SK-N-MC (cell line): Measurements from ENCODE around the gene DAAM1.

Experiments used
- EZH2 ChIP-seq: fragments of 200-600 bp; sonication (generic); IDR thresholded peaks from one replicate; pipeline ENCODE4 v1.6.1; 2017; ENCODE audit warnings: antibody characterized with exemption
- POLR2AphosphoS5 ChIP-seq: IDR thresholded peaks from 2 replicates; pipeline ENCODE4 v1.6.1; 2012; ENCODE audit warnings: mild to moderate bottlenecking, low read depth, low read length, borderline replicate concordance

GRCh38 chr14:59398841-59399240, 210.4 kb downstream of the DAAM1 start:
- TF ChIP-seq EZH2, result no peak
- no peak for TF ChIP-seq POLR2AphosphoS5
